Measurements from ENCODE around the gene PAFAH2.
"Not testable (repeated sequence)": the region's sequence is repeated elsewhere in the genome, so short reads cannot be mapped to it uniquely, and the experiment has no call there.

Gene PAFAH2

GRCh38 chr1:25986773-25987172, 11.1 kb downstream of the PAFAH2 start:
- not testable (repeated sequence) for DNase-seq (ENCODE audit: low read depth in 2 of 2)

DNA sequence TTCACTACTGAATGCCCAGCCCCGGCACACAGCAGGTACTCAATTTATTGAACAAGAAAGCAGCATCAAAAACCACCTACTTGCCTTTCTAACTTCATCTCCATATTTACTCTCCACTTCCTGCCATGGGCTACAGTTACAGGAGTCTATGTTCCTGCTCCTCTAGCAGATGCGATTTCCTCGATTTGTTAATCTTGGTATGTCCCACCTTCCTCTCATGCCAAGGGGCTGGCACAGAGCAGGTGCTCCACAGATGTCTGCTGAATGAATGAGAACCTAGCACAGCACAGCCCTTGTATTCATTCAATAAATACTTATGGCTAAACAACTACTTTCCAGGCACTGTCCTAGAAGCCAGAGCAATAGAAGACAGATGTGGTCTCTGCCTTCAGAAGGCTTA, 12.2 kb downstream of the PAFAH2 start:
- DNase-seq (ENCODE audit: low read depth in 2 of 2), result no peak

DNA sequence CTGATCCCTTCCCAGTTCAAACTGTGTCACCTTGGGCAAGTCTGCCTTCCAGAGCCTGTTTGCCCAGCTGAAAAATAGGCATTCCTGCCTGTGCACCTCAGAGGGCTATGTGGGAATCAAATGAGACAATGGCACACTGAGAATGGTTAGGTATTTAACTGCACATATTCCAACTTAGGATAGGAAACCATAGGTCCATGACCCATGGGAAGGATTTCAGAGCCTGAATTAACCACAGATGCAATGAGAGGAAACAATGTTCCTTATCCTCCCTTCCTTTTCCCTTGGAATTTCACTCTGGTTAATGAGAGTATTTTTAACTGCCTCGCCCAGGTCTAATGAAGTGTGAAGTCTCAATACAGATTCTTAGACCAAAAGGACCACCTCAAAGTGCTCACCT, 12.7 kb downstream of the PAFAH2 start:
- no peak for DNase-seq (ENCODE audit: low read depth in 2 of 2)

GRCh38 chr1:25979210-25979609, 18.7 kb downstream of the PAFAH2 start:
- DNase-seq (ENCODE audit: low read depth in 2 of 2), result no peak

- DNase-seq (ENCODE audit: low read depth in 2 of 2), result no peak
Observed at GRCh38 chr1:25978403-25978802, 19.5 kb downstream of the PAFAH2 start.

- DNase-seq (ENCODE audit: low read depth in 2 of 2), result no peak
Observed at GRCh38 chr1:25977801-25978200, 20.1 kb downstream of the PAFAH2 start.

- no peak for DNase-seq (ENCODE audit: low read depth in 2 of 2)
Observed at GRCh38 chr1:25973610-25974321, 24.1 kb downstream of the PAFAH2 start.

DNA sequence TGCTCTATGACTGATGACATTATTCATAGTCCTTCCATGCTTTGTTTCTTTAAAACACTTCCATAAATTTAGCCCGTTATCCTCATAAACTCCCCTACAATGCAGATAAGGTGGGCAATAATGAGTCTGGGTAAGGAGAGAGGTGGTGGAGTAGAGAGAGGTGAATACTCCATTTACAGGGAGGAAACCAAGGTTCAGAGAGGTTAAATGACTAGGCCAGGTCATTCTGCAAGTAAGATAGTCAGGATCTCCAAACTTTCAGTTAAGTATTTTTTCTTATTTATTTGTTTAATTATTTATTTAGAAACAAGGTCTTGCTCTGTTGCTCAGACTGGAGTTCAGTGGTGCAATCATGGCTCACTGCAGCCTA, 26.1 kb downstream of the PAFAH2 start:
- DNase-seq (ENCODE audit: low read depth in 2 of 2), result no peak

GRCh38 chr1:25971066-25971810, 26.6 kb downstream of the PAFAH2 start:
- DNase-seq (ENCODE audit: low read depth in 2 of 2), result no peak

DNA sequence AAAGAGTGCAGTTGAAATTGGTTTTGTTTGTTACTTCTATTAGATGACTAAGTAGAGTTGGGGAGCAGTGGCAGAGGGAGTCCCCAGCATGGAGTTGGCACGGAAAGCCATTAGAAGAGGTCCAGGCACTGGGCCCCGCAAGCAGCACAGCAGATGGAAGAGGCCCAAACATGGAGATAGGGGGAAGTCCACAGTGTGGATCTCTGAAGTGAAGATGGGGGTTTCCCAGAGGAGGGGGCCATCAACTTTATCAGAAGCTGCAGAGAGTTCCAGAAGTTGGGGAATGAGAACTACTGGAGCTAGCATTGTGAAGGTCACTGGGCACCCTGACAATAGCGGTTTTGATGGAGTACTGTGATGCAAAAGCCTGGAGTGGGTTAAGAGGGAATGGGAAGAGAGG, 30.6 kb downstream of the PAFAH2 start:
- DNase-seq (ENCODE audit: low read depth in 2 of 2), result no peak

DNA sequence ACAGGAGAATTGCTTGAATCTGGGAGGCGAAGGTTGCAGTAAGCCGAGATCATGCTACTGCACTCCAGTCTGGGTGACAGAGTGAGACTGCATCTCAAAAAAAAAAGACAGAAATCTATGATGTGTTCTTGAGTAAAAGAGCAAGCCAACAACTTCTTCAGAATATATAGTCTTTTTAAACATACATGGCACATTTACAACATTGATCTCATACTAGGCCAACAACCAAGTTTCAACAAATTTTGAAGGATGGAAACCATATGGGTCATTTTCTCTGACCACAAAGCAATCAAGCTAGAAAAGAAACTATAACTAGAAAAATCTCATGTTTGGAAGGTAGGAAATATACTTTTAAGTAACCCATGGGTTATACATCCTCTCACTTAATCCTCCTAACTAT, 38.3 kb downstream of the PAFAH2 start:
- no peak for DNase-seq (ENCODE audit: low read depth in 2 of 2)

DNA sequence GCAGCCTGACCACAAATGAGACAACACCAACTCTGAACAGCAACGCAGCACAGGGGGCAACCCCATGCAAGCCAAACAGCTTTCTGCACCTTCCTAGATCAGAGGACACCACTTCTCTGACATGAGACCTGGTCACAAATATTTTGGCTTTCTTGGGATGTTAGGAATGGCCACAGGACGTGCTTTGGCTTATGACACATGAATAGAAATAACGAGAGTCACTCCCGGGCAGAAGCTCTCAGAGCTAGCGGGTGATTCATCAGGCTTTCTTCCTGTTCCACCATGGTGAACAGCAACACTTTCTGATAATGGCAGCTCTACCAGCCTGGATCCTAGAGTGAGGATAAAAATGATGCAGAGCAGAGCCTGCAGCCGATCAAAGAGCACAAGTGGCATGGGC, 39.4 kb downstream of the PAFAH2 start:
- no peak for DNase-seq (ENCODE audit: low read depth in 2 of 2)

GRCh38 chr1:25955553-25955952, 42.3 kb downstream of the PAFAH2 start:
- DNase-seq (ENCODE audit: low read depth in 2 of 2), result no peak

GRCh38 chr1:25954282-25954938, 43.5 kb downstream of the PAFAH2 start:
- DNase-seq (ENCODE audit: low read depth in 2 of 2), result no peak

DNA sequence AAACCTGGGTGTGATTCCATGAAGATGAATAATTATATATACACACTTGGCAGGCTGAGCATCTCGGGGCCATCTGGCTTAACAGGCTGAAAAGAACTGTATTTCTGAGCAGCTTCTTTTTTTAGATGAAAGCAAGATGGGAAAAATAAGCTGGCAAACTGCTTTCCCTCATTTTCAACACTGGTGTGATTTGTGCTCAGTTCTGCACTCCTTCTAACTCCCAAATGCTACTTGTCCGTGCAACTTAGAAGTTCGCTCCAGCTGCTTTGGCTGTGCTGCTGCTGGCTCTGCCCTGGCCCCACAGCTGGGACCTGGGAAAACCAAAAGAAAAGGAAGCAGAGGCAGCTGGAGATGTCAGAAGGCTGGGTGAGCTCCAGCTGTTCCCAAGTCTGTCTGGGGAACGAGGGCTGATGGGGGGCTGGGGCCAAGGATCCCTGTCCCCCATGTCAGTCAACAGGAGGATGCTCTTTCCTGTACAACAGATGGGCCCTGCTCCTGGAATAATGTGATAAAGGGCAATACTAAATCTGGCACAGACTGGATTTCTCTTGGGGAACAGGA, 44.9 kb downstream of the PAFAH2 start:
- no peak for DNase-seq (ENCODE audit: low read depth in 2 of 2)

GRCh38 chr1:25948641-25949040, 49.2 kb downstream of the PAFAH2 start:
- DNase-seq (ENCODE audit: low read depth in 2 of 2), result no peak

DNA sequence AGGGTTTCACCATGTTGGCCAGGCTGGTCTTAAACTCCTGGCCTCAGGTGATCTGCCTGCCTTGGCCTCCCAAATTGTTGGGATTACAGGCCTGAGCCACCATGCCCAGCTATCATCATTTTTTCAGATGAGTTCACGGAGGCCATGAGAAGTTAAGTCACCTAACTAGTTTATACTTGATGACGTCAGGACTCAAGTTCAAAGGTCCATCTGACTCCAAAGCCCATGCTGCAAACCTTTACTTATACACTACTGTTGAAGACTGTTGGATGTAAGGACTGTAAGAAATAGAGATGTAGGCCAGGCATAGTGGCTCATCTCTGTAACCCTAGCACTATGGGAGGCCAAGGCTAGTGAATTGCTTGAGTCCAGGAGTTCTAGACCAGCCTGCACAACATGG, 50.8 kb downstream of the PAFAH2 start:
- no peak for DNase-seq (ENCODE audit: low read depth in 2 of 2)

DNA sequence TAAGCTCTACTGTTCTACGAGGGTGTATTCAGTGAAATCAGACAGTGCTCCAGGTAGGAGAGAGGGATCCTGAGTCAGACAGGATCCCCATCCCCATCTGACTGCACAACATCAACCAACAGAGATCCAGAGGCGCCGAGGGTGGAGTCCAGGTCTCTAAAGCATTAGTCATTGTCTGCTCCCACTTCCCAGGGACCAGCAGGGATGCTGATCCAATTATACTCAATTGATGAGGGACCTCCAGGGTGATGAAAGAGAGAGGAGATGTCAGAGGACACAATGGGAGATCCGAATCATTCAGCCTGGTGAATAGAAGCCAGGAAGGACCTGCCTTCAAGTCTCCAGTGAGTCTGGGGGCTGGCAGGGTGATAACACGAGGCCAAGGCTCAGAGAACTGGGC, 52.1 kb downstream of the PAFAH2 start:
- DNase-seq (ENCODE audit: low read depth in 2 of 2), result no peak

GRCh38 chr1:25944986-25945385, 52.9 kb downstream of the PAFAH2 start:
- DNase-seq (ENCODE audit: low read depth in 2 of 2), result no peak

DNA sequence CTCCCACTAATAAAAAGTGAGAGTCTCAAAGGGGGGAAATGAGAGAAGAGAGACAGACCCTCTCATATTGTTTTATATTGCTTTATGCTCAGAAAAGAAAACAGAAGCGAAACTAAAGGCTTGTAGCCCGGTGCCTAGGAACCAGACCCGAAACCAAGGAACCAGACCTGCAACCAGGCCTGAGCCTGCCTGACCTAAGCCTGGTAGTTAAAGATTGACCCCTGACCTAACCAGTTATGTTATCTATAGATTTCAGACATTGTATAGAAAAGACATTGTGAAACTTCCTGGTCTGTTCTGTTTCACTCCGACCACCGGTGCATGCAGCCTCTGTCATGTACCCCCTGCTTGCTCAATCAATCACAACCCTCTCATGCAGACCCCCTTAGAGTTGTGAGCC, 54.4 kb downstream of the PAFAH2 start:
- DNase-seq (ENCODE audit: low read depth in 2 of 2), result not testable (repeated sequence)

- DNase-seq (ENCODE audit: low read depth in 2 of 2), result no peak
Observed at GRCh38 chr1:25936947-25937346, 60.9 kb downstream of the PAFAH2 start.

DNA sequence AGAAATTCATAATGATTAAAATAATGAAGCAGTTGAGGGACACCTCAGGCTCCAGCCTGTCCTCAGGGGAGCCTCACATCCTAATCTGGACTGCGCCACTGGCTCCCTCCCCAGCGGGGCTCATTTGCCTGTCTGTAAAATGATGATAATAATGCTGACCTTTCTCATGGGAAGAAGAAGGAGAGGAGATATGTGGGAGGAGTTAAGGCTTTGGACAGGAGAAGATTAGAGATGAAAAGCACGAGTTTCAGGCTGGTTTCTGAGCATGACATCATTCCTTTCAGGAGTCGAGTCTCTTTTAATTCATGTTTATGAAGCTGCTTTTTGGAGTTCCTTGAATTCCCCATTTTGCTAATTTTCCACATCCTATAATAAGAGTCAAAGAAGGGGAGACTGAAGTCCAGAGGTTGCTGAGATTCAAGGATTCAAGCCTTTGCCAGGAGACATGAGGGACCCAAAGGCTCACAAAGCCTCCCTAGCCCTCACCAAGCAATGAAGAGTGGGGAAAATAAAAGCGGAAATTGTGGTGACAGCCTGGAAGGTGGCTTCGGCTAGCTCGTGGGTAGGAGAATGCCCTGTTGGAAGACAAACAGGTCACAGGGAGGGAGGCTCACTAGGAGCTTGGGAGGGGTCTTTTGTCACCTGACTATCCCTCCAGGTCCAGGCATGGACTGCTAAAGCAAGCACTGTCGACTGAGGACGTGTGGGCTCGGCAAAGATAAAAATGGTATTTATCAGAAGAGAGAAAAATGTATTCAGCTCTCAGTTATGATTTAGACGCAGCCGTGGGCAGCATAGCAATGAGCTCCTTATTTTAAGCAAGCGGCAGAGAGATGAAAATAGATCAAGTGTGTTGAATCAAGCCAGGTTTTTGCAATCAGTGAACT, 64.1 kb downstream of the PAFAH2 start:
- no peak for DNase-seq (ENCODE audit: low read depth in 2 of 2)
